ENCODE results near the gene CALM1.

GRCh38 chr14:90450667-90451066, 53.8 kb downstream of the CALM1 start:
- TF ChIP-seq TAF1 (IDR thresholded peaks at IDR 0.05; ENCODE audit: borderline replicate concordance, insufficient read depth, low read length) (no peak), REST (IDR thresholded peaks at IDR 0.05; ENCODE audit: insufficient read depth in 1 of 2, low read depth in 2 of 2, low read length in 2 of 2) (no peak)
